ENCODE measurements around the gene CALM3. TPM values are rescaled to one million over a fixed set of nuclear protein-coding genes. Genes with fewer than 3 reads are reported as not detected.
A peak's percentile ranks its signal among the peaks of the same experiment; 100 is the strongest.

Gene CALM3
- total and polyA plus RNA-seq, 2 of the 13 experiments (the other 11 are each of a cell fraction or from before 2014, with no cell fraction given) = 239 to 258 TPM

DNA sequence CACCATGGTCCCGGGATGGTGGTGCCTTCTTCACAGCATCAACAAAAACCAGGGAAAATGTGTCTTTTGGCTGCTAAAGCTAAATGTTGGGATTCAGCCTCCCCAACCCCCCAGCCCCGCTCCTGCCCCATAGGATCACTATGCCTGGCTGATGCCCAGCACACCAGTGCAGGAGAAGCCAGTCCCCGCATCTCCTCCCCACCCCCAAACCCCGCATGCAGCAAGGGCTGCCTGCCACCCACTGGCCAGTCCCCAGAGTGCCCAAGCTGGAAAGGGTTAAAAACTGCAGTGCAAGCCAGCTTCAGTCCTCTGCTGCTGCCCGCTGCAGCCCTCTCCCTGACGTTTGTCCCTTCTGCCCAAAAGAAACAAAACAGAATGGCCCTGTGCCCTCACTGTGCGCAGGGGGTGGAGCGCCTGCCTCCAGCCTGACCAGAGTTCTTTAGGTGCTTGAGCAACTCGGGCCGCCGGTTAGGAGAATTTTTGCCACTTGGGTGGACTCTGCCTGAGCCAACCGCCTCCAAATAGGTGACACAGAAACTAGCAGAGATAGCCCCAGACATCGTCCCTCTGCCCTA lies 3.7 kb downstream of the CALM3 start (continued):
- TF ChIP-seq, protein P1, sequence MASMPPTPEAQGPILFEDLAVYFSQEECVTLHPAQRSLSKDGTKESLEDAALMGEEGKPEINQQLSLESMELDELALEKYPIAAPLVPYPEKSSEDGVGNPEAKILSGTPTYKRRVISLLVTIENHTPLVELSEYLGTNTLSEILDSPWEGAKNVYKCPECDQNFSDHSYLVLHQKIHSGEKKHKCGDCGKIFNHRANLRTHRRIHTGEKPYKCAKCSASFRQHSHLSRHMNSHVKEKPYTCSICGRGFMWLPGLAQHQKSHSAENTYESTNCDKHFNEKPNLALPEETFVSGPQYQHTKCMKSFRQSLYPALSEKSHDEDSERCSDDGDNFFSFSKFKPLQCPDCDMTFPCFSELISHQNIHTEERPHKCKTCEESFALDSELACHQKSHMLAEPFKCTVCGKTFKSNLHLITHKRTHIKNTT (CRISPR knock-in tag; IDR thresholded peaks at IDR 0.05) = no peak
- TF ChIP-seq YEATS4 (CRISPR knock-in tag; IDR thresholded peaks at IDR 0.05; ENCODE audit: borderline replicate concordance) = no peak
- TF ChIP-seq CEBPB (IDR thresholded peaks at IDR 0.05; ENCODE audit: borderline replicate concordance, low read depth, low read length) = no peak
- no peak for TF ChIP-seq ZNF30 (CRISPR knock-in tag; IDR thresholded peaks at IDR 0.05)
- no peak for TF ChIP-seq LCORL (IDR thresholded peaks at IDR 0.05)
- TF ChIP-seq LCORL (CRISPR knock-in tag; IDR thresholded peaks at IDR 0.05) = no peak
- TF ChIP-seq HNRNPL (IDR thresholded peaks at IDR 0.05; ENCODE audit: low read depth, low read length) = peak; percentile 89

DNA sequence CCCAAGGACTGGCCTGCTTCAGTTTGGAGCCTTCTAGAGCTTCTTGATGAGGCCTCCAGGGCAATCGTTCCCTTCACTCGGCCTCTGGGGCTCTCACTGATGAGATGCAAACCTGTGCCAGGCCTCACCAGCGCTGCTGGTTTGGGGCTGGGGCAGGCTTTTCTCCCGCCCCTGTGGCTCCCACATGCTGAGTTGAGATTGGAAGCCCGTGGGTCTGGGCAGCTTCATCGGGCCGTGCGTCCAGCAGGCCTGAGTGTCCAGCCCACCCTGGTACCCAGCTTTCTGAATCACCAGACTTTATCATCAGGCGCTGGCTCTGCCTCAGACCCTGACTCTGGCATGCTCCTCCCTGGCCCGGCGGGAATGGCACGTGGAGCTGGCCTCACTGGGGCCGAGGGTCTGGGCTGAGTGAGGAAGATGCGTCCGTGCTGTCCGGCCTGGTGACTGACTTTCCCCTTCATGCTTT lies 4.3 kb downstream of the CALM3 start:
- FAIRE-seq = no peak
- H3K4me1 ChIP-seq (ENCODE audit: insufficient read depth, low read length) = peaks cover 30% of the 10 kb centered on the region
- peaks cover 15% of the 10 kb centered on the region; the same call in 1 of the 2 replicates for H4K20me1 ChIP-seq (ENCODE audit: insufficient read depth, low read length)
- no peak for ATAC-seq
- H3K27ac ChIP-seq (ENCODE audit: extremely low read length, insufficient read depth, low read length) = peak overlapping the region; percentile 11
- H2AFZ ChIP-seq (ENCODE audit: low read length) = no peak overlapping the region
- ChIA-PET POLR2A (interaction anchor here (0.6 kb wide), 1 partner anchor 508 kb away, joined by 4 read pairs; the partner anchor contains the start of gene ZC3H4), CTCF (ENCODE audit: low intra/inter-chr PET ratio, low total read pairs) (no interaction called here)
- H3K4me3 ChIP-seq (replicated peaks in 1 of 3; ENCODE audit: insufficient read depth in 1 of 3, low read depth in 2 of 3, low read length in 3 of 3) = no peak overlapping the region
- no peak overlapping the region for H3K9ac ChIP-seq (ENCODE audit: insufficient read depth, low read depth, low read length)
- H3K27me3 ChIP-seq (ENCODE audit: control insufficient read depth in 1 of 2, insufficient read depth in 2 of 2, low read length in 2 of 2) = no peaks in the 10 kb centered on the region; a peak in 1 of 5 replicates
- DNase-seq (ENCODE audit: low spot score) = no peak
- 79% methylated on average over 7 of the region's 16 CpGs for WGBS (ENCODE audit: low lambda C conversion rate)
- no TSS peak for BruUV-seq (replicated peaks)
- in situ Hi-C loops (cut with HindIII; ENCODE audit: extremely low pct_ligation_motif_present, low pct_unique_long_range_greater_than_20kb) (no loop called here), intact Hi-C loops (cut with micrococcal nuclease; ENCODE audit: unreplicated experiment) (no loop called here)
- peaks cover 40% of the 10 kb centered on the region for H3K79me2 ChIP-seq (ENCODE audit: insufficient read depth, low read length)
- H3K4me2 ChIP-seq (ENCODE audit: low read depth, low read length) = peak overlapping the region; percentile 43
- H3K36me3 ChIP-seq (replicated peaks in 1 of 2; ENCODE audit: control insufficient read depth in 1 of 2, insufficient read depth in 2 of 2, low read length in 2 of 2) = peaks cover 30 to 53% of the 10 kb centered on the region in 2 experiments; a peak in 4 of 5 replicates
- no peaks in the 10 kb centered on the region for H3K9me3 ChIP-seq (ENCODE audit: low read length)
- TF ChIP-seq ZNF83 (CRISPR knock-in tag; IDR thresholded peaks at IDR 0.05; ENCODE audit: borderline replicate concordance) (no peak), MBNL3 (CRISPR knock-in tag; conservative IDR thresholded peaks at IDR 0.05) (no peak), ZFAT (CRISPR knock-in tag; conservative IDR thresholded peaks at IDR 0.05) (no peak), SRF (IDR thresholded peaks at IDR 0.05; ENCODE audit: low read depth, low read length) (no peak), GTF3A (CRISPR knock-in tag; conservative IDR thresholded peaks at IDR 0.05) (no peak), ZFP90 (CRISPR knock-in tag; IDR thresholded peaks at IDR 0.05; ENCODE audit: borderline replicate concordance) (no peak), CEBPG (CRISPR knock-in tag; IDR thresholded peaks at IDR 0.05) (no peak)
- TF ChIP-seq, protein P2, sequence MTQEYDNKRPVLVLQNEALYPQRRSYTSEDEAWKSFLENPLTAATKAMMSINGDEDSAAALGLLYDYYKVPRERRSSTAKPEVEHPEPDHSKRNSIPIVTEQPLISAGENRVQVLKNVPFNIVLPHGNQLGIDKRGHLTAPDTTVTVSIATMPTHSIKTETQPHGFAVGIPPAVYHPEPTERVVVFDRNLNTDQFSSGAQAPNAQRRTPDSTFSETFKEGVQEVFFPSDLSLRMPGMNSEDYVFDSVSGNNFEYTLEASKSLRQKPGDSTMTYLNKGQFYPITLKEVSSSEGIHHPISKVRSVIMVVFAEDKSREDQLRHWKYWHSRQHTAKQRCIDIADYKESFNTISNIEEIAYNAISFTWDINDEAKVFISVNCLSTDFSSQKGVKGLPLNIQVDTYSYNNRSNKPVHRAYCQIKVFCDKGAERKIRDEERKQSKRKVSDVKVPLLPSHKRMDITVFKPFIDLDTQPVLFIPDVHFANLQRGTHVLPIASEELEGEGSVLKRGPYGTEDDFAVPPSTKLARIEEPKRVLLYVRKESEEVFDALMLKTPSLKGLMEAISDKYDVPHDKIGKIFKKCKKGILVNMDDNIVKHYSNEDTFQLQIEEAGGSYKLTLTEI (CRISPR knock-in tag; conservative IDR thresholded peaks at IDR 0.05) = no peak
- TF ChIP-seq, protein P3, sequence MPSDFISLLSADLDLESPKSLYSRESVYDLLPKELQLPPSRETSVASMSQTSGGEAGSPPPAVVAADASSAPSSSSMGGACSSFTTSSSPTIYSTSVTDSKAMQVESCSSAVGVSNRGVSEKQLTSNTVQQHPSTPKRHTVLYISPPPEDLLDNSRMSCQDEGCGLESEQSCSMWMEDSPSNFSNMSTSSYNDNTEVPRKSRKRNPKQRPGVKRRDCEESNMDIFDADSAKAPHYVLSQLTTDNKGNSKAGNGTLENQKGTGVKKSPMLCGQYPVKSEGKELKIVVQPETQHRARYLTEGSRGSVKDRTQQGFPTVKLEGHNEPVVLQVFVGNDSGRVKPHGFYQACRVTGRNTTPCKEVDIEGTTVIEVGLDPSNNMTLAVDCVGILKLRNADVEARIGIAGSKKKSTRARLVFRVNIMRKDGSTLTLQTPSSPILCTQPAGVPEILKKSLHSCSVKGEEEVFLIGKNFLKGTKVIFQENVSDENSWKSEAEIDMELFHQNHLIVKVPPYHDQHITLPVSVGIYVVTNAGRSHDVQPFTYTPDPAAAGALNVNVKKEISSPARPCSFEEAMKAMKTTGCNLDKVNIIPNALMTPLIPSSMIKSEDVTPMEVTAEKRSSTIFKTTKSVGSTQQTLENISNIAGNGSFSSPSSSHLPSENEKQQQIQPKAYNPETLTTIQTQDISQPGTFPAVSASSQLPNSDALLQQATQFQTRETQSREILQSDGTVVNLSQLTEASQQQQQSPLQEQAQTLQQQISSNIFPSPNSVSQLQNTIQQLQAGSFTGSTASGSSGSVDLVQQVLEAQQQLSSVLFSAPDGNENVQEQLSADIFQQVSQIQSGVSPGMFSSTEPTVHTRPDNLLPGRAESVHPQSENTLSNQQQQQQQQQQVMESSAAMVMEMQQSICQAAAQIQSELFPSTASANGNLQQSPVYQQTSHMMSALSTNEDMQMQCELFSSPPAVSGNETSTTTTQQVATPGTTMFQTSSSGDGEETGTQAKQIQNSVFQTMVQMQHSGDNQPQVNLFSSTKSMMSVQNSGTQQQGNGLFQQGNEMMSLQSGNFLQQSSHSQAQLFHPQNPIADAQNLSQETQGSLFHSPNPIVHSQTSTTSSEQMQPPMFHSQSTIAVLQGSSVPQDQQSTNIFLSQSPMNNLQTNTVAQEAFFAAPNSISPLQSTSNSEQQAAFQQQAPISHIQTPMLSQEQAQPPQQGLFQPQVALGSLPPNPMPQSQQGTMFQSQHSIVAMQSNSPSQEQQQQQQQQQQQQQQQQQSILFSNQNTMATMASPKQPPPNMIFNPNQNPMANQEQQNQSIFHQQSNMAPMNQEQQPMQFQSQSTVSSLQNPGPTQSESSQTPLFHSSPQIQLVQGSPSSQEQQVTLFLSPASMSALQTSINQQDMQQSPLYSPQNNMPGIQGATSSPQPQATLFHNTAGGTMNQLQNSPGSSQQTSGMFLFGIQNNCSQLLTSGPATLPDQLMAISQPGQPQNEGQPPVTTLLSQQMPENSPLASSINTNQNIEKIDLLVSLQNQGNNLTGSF (CRISPR knock-in tag; IDR thresholded peaks at IDR 0.05) = no peak

Measured in HepG2 (cell line).